ENCODE measurements around the gene PNKP. TPM values are rescaled to one million over a fixed set of nuclear protein-coding genes. Genes with fewer than 3 reads are reported as not detected.
A peak's percentile ranks its signal among the peaks of the same experiment; 100 is the strongest.

The PNKP gene
- total and polyA plus RNA-seq, 7 experiments from 2014 or later, result 19.4 to 174 (median 153) TPM

- ChIA-PET CTCF (no interaction called here), POLR2A (no interaction called here)
- no peaks in the 10 kb centered on the region for H3K27me3 ChIP-seq (ENCODE audit: control insufficient read depth in 2 of 2, insufficient read depth in 2 of 2, low read length in 2 of 2)
- H3K9me3 Mint-ChIP-seq, result no peaks in the 10 kb centered on the region
- peaks cover 0 to 5% (median 0%) of the 10 kb centered on the region in 3 experiments for H3K36me3 ChIP-seq (ENCODE audit: control insufficient read depth in 2 of 3, insufficient read depth in 3 of 3, low read length in 3 of 3)
- H3K27me3 Mint-ChIP-seq, result no peaks in the 10 kb centered on the region
- intact Hi-C loops (cut with micrococcal nuclease), result loop anchor here in 1 of 2 donors (2.0 to 5.0 kb wide), 2 partner anchors 79 to 174 kb away; partner anchors contain the start of gene FUZ
- no peaks in the 10 kb centered on the region for H3K9me3 ChIP-seq (ENCODE audit: control insufficient read depth in 2 of 3, low read length in 3 of 3)
- peak overlapping the region in 2 of 9 donors; percentile 36 to 52 for H3K27ac Mint-ChIP-seq
- peaks cover 4 to 8% of the 10 kb centered on the region in 2 donors for H3K4me1 ChIP-seq (ENCODE audit: control insufficient read depth in 2 of 2, insufficient read depth in 2 of 2, low read length in 2 of 2)
- no peak overlapping the region for H3K4me3 ChIP-seq (ENCODE audit: low read length)
- peaks cover 3 to 25% (median 7%) of the 10 kb centered on the region in 7 donors for H3K4me1 Mint-ChIP-seq
- H3K36me3 Mint-ChIP-seq, result peaks cover 0 to 6% (median 0%) of the 10 kb centered on the region in 5 donors
- peak overlapping the region in 4 of 10 donors; percentile 17 to 79 (median 32) for H3K4me3 Mint-ChIP-seq
- DNase-seq, result no peak
- no peak for ATAC-seq
- H3K27ac ChIP-seq (ENCODE audit: low read depth, low read length), result no peak overlapping the region
Measured at GRCh38 chr19:49891393-49891792, 24.0 kb upstream of the PNKP start.

DNA sequence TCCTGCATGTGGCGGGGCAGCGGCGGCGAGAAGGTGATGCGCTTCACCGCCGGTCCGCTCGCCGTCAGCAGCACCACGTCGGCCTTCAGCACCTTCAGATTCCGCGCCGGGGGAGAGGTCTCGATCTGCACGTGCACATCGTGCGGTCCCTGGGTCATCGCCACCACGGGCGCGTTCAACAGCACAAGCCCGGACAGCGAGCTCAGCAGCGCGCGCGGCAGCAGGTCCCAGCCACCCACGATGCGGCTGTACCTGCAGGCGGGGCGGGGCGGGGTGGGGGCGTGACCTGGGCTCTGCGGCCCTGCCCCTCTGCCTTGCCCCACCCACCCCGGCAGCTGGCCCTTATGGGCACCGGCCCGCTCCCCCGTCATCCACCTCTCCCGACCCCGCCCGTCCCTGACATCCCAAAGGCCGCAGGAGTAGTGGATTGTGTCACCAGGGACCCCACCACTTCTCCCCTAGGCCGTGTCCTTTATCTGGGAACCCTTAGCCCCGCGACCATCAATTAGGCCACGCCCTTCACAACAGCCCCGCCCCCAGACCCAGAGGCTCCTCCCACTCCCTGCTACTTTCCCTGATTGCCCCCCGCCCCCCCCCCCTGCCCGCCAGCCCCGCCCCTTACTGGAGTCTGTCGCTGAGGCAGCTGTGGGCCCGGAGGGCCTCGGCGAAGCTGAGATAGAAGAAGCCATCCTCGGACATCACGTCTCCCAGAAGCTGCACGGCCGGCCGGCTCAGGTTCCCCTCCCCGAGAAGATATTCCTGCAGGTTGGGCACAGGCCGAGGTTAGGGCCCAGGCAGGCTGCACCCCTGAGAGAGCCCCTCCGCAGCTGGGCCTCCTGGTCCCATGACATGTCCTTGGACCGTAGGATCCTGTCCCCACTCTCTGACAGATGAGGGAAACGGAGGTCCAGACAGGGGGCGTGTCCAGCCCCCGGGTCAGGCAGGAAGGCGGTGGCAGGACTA, 23.3 kb upstream of the PNKP start:
- DNase-seq (peak in 7 of 9 donors; percentile 38 to 64 (median 48)), ATAC-seq (peak; percentile 86)
- Histone ChIP-seq H3K4me3 (ENCODE audit: low read length) (peak overlapping the region; percentile 69), H3K27me3 (ENCODE audit: control insufficient read depth in 2 of 2, insufficient read depth in 2 of 2, low read length in 2 of 2) (no peaks in the 10 kb centered on the region), H3K36me3 (ENCODE audit: control insufficient read depth in 2 of 3, insufficient read depth in 3 of 3, low read length in 3 of 3) (peaks cover 0 to 5% (median 0%) of the 10 kb centered on the region in 3 experiments), H3K4me1 (ENCODE audit: control insufficient read depth in 2 of 2, insufficient read depth in 2 of 2, low read length in 2 of 2) (peaks cover 0 to 5% of the 10 kb centered on the region in 2 donors), H3K27ac (ENCODE audit: low read depth, low read length) (no peak overlapping the region), H3K9me3 (ENCODE audit: control insufficient read depth in 2 of 3, low read length in 3 of 3) (no peaks in the 10 kb centered on the region)
- Mint-ChIP-seq H3K4me3 (peak overlapping the region; percentile 70 to 84 (median 79)), H3K9me3 (no peaks in the 10 kb centered on the region), H3K4me1 (peaks cover 0 to 19% (median 3%) of the 10 kb centered on the region in 7 donors), H3K27ac (peak overlapping the region in 5 of 9 donors; percentile 25 to 79 (median 51)), H3K36me3 (peaks cover 0 to 6% (median 0%) of the 10 kb centered on the region in 5 donors), H3K27me3 (no peaks in the 10 kb centered on the region)
- ChIA-PET POLR2A (interaction anchor here (1.0 to 1.5 kb wide), 2 partner anchors 14 to 38 kb away, joined by 6 read pairs; partner anchors contain the start of genes AKT1S1, ATF5, NUP62 and TBC1D17), CTCF (interaction anchor here (0.6 to 1.2 kb wide), 3 partner anchors 9 to 565 kb away, joined by 3 read pairs; no protein-coding TSS in a partner anchor)
- intact Hi-C loops (cut with micrococcal nuclease), result loop anchor here (1.0 to 5.0 kb wide), 5 partner anchors 13 to 173 kb away; partner anchors contain the start of genes AKT1S1 (in 2 of the 2), TBC1D17 (in 2 of the 2), ATF5 (in 1 of the 2) and FUZ (in 1 of the 2)

DNA sequence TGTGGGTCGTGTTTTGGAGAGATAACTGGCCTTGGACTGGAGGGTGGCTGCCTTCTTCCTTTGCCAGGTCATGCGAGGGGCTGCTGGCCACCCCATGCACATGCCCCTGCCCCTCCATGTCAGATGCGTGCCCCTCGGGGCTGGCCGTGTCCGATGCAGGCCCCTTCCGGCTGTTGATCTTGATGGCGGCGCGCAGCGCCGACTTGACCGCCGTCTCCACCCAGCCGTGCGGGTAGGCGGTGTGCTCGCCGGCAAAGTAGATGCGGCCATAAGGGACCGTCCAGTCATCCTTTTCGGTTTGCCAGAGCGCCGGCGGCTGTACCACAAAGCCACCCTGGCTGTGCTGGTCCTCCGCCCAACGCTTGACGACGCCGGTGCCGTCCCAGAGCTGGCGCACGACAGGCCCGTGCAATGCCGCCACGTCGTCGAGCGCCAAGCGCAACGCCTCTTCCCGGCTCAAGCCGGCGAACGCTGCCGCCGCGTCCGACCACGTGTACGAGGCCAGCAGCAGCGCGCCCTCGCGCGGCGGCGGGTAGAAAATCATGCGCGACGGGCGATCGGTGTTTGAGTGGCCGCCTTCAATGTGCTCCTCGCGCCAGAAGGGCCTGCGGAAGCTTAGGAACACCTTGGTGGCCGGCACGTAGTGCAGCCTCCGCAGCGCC, 22.4 kb upstream of the PNKP start:
- Histone ChIP-seq H3K9me3 (ENCODE audit: control insufficient read depth in 2 of 3, low read length in 3 of 3) (no peaks in the 10 kb centered on the region), H3K27me3 (ENCODE audit: control insufficient read depth in 2 of 2, insufficient read depth in 2 of 2, low read length in 2 of 2) (no peaks in the 10 kb centered on the region), H3K4me1 (ENCODE audit: control insufficient read depth in 2 of 2, insufficient read depth in 2 of 2, low read length in 2 of 2) (peaks cover 0 to 5% of the 10 kb centered on the region in 2 donors), H3K36me3 (ENCODE audit: control insufficient read depth in 2 of 3, insufficient read depth in 3 of 3, low read length in 3 of 3) (peaks cover 0 to 11% (median 0%) of the 10 kb centered on the region in 3 experiments), H3K4me3 (ENCODE audit: low read length) (peak overlapping the region; percentile 69), H3K27ac (ENCODE audit: low read depth, low read length) (no peak overlapping the region)
- Mint-ChIP-seq H3K4me3 (peak overlapping the region; percentile 70 to 84 (median 79)), H3K4me1 (peaks cover 0 to 16% (median 3%) of the 10 kb centered on the region in 7 donors), H3K36me3 (peaks cover 0 to 11% (median under 1%) of the 10 kb centered on the region in 5 donors), H3K9me3 (no peaks in the 10 kb centered on the region), H3K27me3 (no peaks in the 10 kb centered on the region), H3K27ac (peak overlapping the region in 5 of 9 donors; percentile 25 to 79 (median 51))
- CTCF ChIA-PET, result interaction anchor here (0.6 to 1.2 kb wide), 3 partner anchors 10 to 564 kb away, joined by 3 read pairs; no protein-coding TSS in a partner anchor
- ATAC-seq, result peak; percentile 87
- POLR2A ChIA-PET, result interaction anchor here (1.0 to 1.5 kb wide), 2 partner anchors 13 to 39 kb away, joined by 6 read pairs; partner anchors contain the start of genes AKT1S1, ATF5, NUP62 and TBC1D17
- intact Hi-C loops (cut with micrococcal nuclease), result loop anchor here (1.0 to 5.0 kb wide), 5 partner anchors 13 to 173 kb away; partner anchors contain the start of genes AKT1S1 (in 2 of the 2), TBC1D17 (in 2 of the 2), ATF5 (in 1 of the 2) and FUZ (in 1 of the 2)
- DNase-seq, result peak; percentile 56 to 81 (median 75)

GRCh38 chr19:49889038-49889686, 21.8 kb upstream of the PNKP start:
- DNase-seq (no peak), ATAC-seq (no peak)
- Mint-ChIP-seq H3K4me1 (peaks cover 0 to 17% (median 3%) of the 10 kb centered on the region in 7 donors), H3K36me3 (peaks cover 0 to 15% (median 5%) of the 10 kb centered on the region in 5 donors), H3K27me3 (no peaks in the 10 kb centered on the region), H3K27ac (peak overlapping the region in 1 of 9 donors; percentile 18), H3K4me3 (peak overlapping the region in 3 of 10 donors; percentile 5 to 38 (median 30)), H3K9me3 (no peaks in the 10 kb centered on the region)
- no peak overlapping the region for H3K4me3 ChIP-seq (ENCODE audit: low read length)
- ChIA-PET POLR2A (interaction anchor here (1.4 to 1.5 kb wide), 2 partner anchors 12 to 40 kb away, joined by 3 to 6 read pairs; partner anchors contain the start of genes AKT1S1, ATF5, NUP62 and TBC1D17), CTCF (no interaction called here)
- intact Hi-C loops (cut with micrococcal nuclease), result no loop called here
- peaks cover 0 to 17% (median under 1%) of the 10 kb centered on the region in 3 experiments for H3K36me3 ChIP-seq (ENCODE audit: control insufficient read depth in 2 of 3, insufficient read depth in 3 of 3, low read length in 3 of 3)
- H3K27ac ChIP-seq (ENCODE audit: low read depth, low read length), result no peak overlapping the region
- peaks cover 0 to 5% of the 10 kb centered on the region in 2 donors for H3K4me1 ChIP-seq (ENCODE audit: control insufficient read depth in 2 of 2, insufficient read depth in 2 of 2, low read length in 2 of 2)
- no peaks in the 10 kb centered on the region for H3K9me3 ChIP-seq (ENCODE audit: control insufficient read depth in 2 of 3, low read length in 3 of 3)
- no peaks in the 10 kb centered on the region for H3K27me3 ChIP-seq (ENCODE audit: control insufficient read depth in 2 of 2, insufficient read depth in 2 of 2, low read length in 2 of 2)

DNA sequence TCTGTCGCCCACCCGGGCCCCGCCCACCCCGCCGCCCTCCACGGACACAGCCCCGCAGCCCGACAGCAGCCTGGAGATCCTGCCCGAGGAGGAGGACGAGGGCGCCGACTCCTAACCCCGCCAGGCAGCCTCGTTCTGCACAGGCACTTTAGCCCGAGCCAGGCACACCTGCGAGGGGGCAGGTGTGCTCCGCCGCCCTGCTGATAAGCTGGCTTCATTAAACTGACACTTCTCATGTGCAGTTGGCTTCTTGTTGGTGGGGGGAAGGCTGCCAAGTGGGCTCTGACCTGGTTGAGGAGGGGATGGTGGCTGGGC, 21.1 kb upstream of the PNKP start:
- ATAC-seq (no peak), DNase-seq (no peak)
- Mint-ChIP-seq H3K4me1 (peaks cover 0 to 16% (median 3%) of the 10 kb centered on the region in 7 donors), H3K27me3 (no peaks in the 10 kb centered on the region), H3K9me3 (no peaks in the 10 kb centered on the region), H3K36me3 (peaks cover 0 to 16% (median 6%) of the 10 kb centered on the region in 5 donors), H3K27ac (peak overlapping the region in 1 of 9 donors; percentile 18), H3K4me3 (peak overlapping the region in 2 of 10 donors; percentile 38)
- peaks cover 0 to 24% (median 6%) of the 10 kb centered on the region in 3 experiments for H3K36me3 ChIP-seq (ENCODE audit: control insufficient read depth in 2 of 3, insufficient read depth in 3 of 3, low read length in 3 of 3)
- H3K27me3 ChIP-seq (ENCODE audit: control insufficient read depth in 2 of 2, insufficient read depth in 2 of 2, low read length in 2 of 2), result no peaks in the 10 kb centered on the region
- ChIA-PET POLR2A (interaction anchor here (0.7 to 1.4 kb wide), 2 partner anchors 11 to 38 kb away, joined by 3 read pairs; partner anchors contain the start of genes AKT1S1, PTOV1 and TBC1D17), CTCF (no interaction called here)
- peaks cover 0 to 5% of the 10 kb centered on the region in 2 donors for H3K4me1 ChIP-seq (ENCODE audit: control insufficient read depth in 2 of 2, insufficient read depth in 2 of 2, low read length in 2 of 2)
- intact Hi-C loops (cut with micrococcal nuclease), result no loop called here
- no peak overlapping the region for H3K4me3 ChIP-seq (ENCODE audit: low read length)
- no peaks in the 10 kb centered on the region for H3K9me3 ChIP-seq (ENCODE audit: control insufficient read depth in 2 of 3, low read length in 3 of 3)
- H3K27ac ChIP-seq (ENCODE audit: low read depth, low read length), result no peak overlapping the region
